ENCODE data around the gene IRX6.

Gene IRX6

GRCh38 chr16:55323637-55324271, at the start of gene IRX6:
Gene IRX6 (plus strand): TSS chr16:55324203. CDS start chr16:55325092, 889 bp downstream.
- DNase-seq (ENCODE audit: low read depth), result no peak

GRCh38 chr16:55274391-55274790, 49.6 kb upstream of the IRX6 start:
- no peak for DNase-seq (ENCODE audit: low read depth)

- DNase-seq (ENCODE audit: low read depth), result no peak
Measured at GRCh38 chr16:55275167-55275566, 48.8 kb upstream of the IRX6 start.

- DNase-seq (ENCODE audit: low read depth), result no peak
Measured at GRCh38 chr16:55275869-55276268, 48.1 kb upstream of the IRX6 start.

GRCh38 chr16:55277536-55277935, 46.5 kb upstream of the IRX6 start:
- no peak for DNase-seq (ENCODE audit: low read depth)

GRCh38 chr16:55279598-55279997, 44.4 kb upstream of the IRX6 start:
- no peak for DNase-seq (ENCODE audit: low read depth)

GRCh38 chr16:55280587-55280986, 43.4 kb upstream of the IRX6 start:
- no peak for DNase-seq (ENCODE audit: low read depth)

- DNase-seq (ENCODE audit: low read depth), result no peak
Measured at GRCh38 chr16:55282441-55282840, 41.6 kb upstream of the IRX6 start.

GRCh38 chr16:55283812-55284717, 39.9 kb upstream of the IRX6 start:
- no peak for DNase-seq (ENCODE audit: low read depth)

GRCh38 chr16:55284718-55285099, 39.3 kb upstream of the IRX6 start:
- no peak for DNase-seq (ENCODE audit: low read depth)

GRCh38 chr16:55285586-55285985, 38.4 kb upstream of the IRX6 start:
- DNase-seq (ENCODE audit: low read depth), result no peak

GRCh38 chr16:55289353-55289752, 34.6 kb upstream of the IRX6 start:
- DNase-seq (ENCODE audit: low read depth), result no peak

- no peak for DNase-seq (ENCODE audit: low read depth)
Measured at GRCh38 chr16:55291847-55292246, 32.2 kb upstream of the IRX6 start.

- DNase-seq (ENCODE audit: low read depth), result no peak
Measured at GRCh38 chr16:55292491-55292890, 31.5 kb upstream of the IRX6 start.

- DNase-seq (ENCODE audit: low read depth), result no peak
Measured at GRCh38 chr16:55294129-55294528, 29.9 kb upstream of the IRX6 start.

- DNase-seq (ENCODE audit: low read depth), result no peak
Measured at GRCh38 chr16:55294931-55295342, 29.1 kb upstream of the IRX6 start.

GRCh38 chr16:55297062-55297909, 26.7 kb upstream of the IRX6 start:
- peak; percentile 3 for DNase-seq (ENCODE audit: low read depth)

- DNase-seq (ENCODE audit: low read depth), result peak; percentile 38
Measured at GRCh38 chr16:55297910-55298479, 26.0 kb upstream of the IRX6 start.

GRCh38 chr16:55301385-55302008, 22.5 kb upstream of the IRX6 start:
- no peak for DNase-seq (ENCODE audit: low read depth)

GRCh38 chr16:55302635-55303034, 21.4 kb upstream of the IRX6 start:
- DNase-seq (ENCODE audit: low read depth), result no peak

GRCh38 chr16:55308973-55309372, 15.0 kb upstream of the IRX6 start:
- no peak for DNase-seq (ENCODE audit: low read depth)

GRCh38 chr16:55322327-55322726, 1.7 kb upstream of the IRX6 start:
- DNase-seq (ENCODE audit: low read depth), result no peak

Measured in ELR (cell line).